ENCODE results near the gene VPS37C. TPM values are rescaled to one million over a fixed set of nuclear protein-coding genes. Genes with fewer than 3 reads are reported as not detected.
"Not testable (repeated sequence)": the region's sequence is repeated elsewhere in the genome, so short reads cannot be mapped to it uniquely, and the experiment has no call there.

VPS37C gene
- total RNA-seq, 1 donor from 2014 or later, result 9.9 TPM

DNA sequence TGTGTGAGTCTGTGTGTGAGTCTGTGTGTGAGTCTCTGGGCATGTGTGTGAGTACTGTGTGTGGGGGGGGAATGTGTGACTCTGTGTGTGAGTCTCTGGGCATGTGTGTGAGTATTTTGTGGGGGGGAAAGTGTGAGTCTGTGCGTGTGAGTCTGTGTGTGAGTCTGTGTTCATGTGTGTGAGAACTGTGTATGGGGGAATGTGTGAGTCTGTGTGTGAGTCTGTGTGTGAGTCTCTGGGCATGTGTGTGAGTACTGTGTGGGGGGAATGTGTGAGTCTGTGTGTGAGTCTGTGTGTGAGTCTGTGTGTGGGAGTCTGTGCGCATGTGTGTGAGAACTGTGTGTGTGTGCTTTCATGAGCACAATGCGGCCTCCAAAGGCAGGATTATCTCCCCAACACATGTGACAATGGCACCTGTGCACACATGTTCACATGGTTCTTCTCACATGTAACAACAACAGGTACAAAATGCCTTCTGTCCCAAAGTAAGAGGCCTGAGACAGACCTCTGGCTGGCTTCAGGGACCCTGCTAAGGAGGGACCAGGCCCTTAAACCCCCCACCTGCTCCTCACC, 57.3 kb downstream of the VPS37C start:
- Mint-ChIP-seq H3K9me3 (no peaks in the 10 kb centered on the region), H3K27me3 (ENCODE audit: insufficient read depth, low read depth) (peaks cover 3% of the 10 kb centered on the region), H3K36me3 (no peaks in the 10 kb centered on the region), H3K4me3 (no peak overlapping the region), H3K27ac (peak overlapping the region; percentile 29), H3K4me1 (no peaks in the 10 kb centered on the region)
- Histone ChIP-seq H3K4me1 (no peaks in the 10 kb centered on the region), H3K9me3 (ENCODE audit: low read depth) (no peaks in the 10 kb centered on the region), H3K36me3 (no peaks in the 10 kb centered on the region), H3F3A (ENCODE audit: low read depth) (peaks cover 19% of the 10 kb centered on the region), H3K27me3 (no peaks in the 10 kb centered on the region), H3K9ac (no peak overlapping the region), H3K27ac (no peak overlapping the region), H3K4me3 (no peak overlapping the region), H2AFZ (replicated peaks) (no peak overlapping the region), H4K20me1 (ENCODE audit: low read depth) (no peaks in the 10 kb centered on the region), H3K79me2 (ENCODE audit: low read depth) (no peaks in the 10 kb centered on the region), H3K4me2 (no peak overlapping the region)
- no peak for TF ChIP-seq EZH2 (IDR thresholded peaks at IDR 0.05)
- TF ChIP-seq, protein P1, sequence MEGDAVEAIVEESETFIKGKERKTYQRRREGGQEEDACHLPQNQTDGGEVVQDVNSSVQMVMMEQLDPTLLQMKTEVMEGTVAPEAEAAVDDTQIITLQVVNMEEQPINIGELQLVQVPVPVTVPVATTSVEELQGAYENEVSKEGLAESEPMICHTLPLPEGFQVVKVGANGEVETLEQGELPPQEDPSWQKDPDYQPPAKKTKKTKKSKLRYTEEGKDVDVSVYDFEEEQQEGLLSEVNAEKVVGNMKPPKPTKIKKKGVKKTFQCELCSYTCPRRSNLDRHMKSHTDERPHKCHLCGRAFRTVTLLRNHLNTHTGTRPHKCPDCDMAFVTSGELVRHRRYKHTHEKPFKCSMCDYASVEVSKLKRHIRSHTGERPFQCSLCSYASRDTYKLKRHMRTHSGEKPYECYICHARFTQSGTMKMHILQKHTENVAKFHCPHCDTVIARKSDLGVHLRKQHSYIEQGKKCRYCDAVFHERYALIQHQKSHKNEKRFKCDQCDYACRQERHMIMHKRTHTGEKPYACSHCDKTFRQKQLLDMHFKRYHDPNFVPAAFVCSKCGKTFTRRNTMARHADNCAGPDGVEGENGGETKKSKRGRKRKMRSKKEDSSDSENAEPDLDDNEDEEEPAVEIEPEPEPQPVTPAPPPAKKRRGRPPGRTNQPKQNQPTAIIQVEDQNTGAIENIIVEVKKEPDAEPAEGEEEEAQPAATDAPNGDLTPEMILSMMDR (IDR thresholded peaks at IDR 0.05), result no peak
- no peak for TF ChIP-seq EZH2phosphoT487 (IDR thresholded peaks at IDR 0.05)
- no peak for DNase-seq (ENCODE audit: low spot score)

DNA sequence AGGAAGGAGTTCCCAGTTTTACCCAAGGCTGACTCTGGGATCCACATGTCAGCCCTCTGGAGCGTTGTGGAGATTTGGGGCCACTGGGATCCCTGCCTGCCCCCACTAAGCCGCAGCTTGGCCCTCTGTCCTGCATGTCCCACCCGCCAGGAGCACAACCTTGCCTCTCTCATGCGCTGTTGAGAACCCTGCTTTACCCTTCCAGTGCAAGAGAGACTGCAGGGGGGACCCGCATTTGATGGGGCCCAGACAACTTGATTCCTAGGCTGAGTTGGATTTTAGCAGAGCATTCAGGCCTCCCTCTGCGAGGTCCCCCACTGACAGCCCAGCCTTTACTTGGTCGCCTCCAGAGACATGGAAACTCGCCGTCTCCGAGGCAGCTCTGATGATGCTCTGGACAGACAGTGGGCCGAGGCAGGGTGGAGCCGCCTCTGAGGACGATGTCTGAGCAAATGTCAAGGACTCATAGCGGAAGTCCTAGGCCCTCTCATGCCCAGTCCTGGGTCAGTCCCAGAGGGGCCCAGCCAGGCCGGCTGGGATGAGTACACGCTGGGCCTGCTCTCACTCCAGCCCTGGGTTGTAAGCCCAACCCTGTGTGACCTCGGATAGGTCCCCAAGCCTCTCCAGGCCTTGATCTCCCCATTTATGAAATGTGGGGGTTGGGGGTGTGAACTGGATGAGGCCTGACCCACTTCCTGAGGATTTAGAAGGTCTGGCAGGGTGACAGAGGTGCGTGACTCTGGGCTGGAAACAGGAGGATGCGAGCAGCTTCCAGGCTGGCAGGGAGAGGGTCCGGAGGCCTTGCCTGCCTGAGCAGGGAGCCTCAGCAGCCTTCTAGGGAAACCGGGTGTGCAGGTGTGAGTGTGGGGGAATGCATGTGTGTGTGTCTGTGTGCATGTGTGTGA, 58.3 kb downstream of the VPS37C start:
- H3K9me3 ChIP-seq (ENCODE audit: low read depth), result no peaks in the 10 kb centered on the region
- no peaks in the 10 kb centered on the region for H3K27me3 ChIP-seq
- H3K4me3 Mint-ChIP-seq, result no peak overlapping the region
- no peaks in the 10 kb centered on the region for H3K4me1 Mint-ChIP-seq
- no peak overlapping the region for H3K9ac ChIP-seq
- H3K9me3 Mint-ChIP-seq, result no peaks in the 10 kb centered on the region
- no peak for DNase-seq (ENCODE audit: low spot score)
- H3K27ac Mint-ChIP-seq, result peak overlapping the region; percentile 29
- H3K36me3 Mint-ChIP-seq, result no peaks in the 10 kb centered on the region
- H3F3A ChIP-seq (ENCODE audit: low read depth), result peaks cover 19% of the 10 kb centered on the region
- H3K36me3 ChIP-seq, result no peaks in the 10 kb centered on the region
- H3K4me1 ChIP-seq, result no peaks in the 10 kb centered on the region
- H3K4me3 ChIP-seq, result no peak overlapping the region
- no peak overlapping the region for H3K4me2 ChIP-seq
- no peak overlapping the region for H3K27ac ChIP-seq
- TF ChIP-seq, protein P1 (IDR thresholded peaks at IDR 0.05), result no peak
- TF ChIP-seq EZH2 (IDR thresholded peaks at IDR 0.05) (no peak), EZH2phosphoT487 (IDR thresholded peaks at IDR 0.05) (no peak)
- H3K27me3 Mint-ChIP-seq (ENCODE audit: insufficient read depth, low read depth), result peaks cover 3% of the 10 kb centered on the region
- no peaks in the 10 kb centered on the region for H3K79me2 ChIP-seq (ENCODE audit: low read depth)
- no peak overlapping the region for H2AFZ ChIP-seq (replicated peaks)
- H4K20me1 ChIP-seq (ENCODE audit: low read depth), result no peaks in the 10 kb centered on the region

DNA sequence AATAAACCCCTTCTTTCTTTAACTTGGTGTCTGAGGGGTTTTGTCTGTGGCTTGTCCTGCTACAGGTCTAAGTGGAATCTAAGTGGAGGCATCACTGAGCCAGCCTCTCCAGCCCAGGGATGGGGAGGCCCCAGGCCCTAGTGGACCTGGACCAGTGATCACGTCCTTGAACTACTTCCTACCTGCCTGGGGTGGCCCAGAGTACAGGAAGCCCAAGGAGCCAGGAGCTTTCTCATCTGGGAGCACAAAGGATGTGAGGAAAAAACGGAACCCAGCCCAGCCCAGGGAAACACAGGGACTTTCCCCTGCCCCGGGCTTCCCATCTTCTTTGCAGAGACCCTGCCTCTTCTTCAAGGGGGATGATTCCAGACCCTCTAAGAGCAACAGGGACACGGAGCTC, 62.4 kb downstream of the VPS37C start:
- Histone ChIP-seq H4K20me1 (ENCODE audit: low read depth) (no peaks in the 10 kb centered on the region), H3K27ac (no peak overlapping the region), H3F3A (ENCODE audit: low read depth) (peaks cover 19% of the 10 kb centered on the region), H3K4me2 (no peak overlapping the region), H3K4me1 (no peaks in the 10 kb centered on the region), H3K4me3 (no peak overlapping the region), H3K79me2 (ENCODE audit: low read depth) (no peaks in the 10 kb centered on the region), H2AFZ (replicated peaks) (no peak overlapping the region), H3K36me3 (no peaks in the 10 kb centered on the region), H3K9ac (no peak overlapping the region), H3K27me3 (no peaks in the 10 kb centered on the region), H3K9me3 (ENCODE audit: low read depth) (no peaks in the 10 kb centered on the region)
- H3K9me3 Mint-ChIP-seq, result peaks cover 4% of the 10 kb centered on the region
- H3K4me3 Mint-ChIP-seq, result no peak overlapping the region
- DNase-seq (ENCODE audit: low spot score), result no peak
- H3K27ac Mint-ChIP-seq, result no peak overlapping the region
- H3K27me3 Mint-ChIP-seq (ENCODE audit: insufficient read depth, low read depth), result no peaks in the 10 kb centered on the region
- no peaks in the 10 kb centered on the region for H3K4me1 Mint-ChIP-seq
- no peak for TF ChIP-seq EZH2 (IDR thresholded peaks at IDR 0.05)
- no peak for TF ChIP-seq EZH2phosphoT487 (IDR thresholded peaks at IDR 0.05)
- TF ChIP-seq, protein P1 (IDR thresholded peaks at IDR 0.05), result no peak
- no peaks in the 10 kb centered on the region for H3K36me3 Mint-ChIP-seq

DNA sequence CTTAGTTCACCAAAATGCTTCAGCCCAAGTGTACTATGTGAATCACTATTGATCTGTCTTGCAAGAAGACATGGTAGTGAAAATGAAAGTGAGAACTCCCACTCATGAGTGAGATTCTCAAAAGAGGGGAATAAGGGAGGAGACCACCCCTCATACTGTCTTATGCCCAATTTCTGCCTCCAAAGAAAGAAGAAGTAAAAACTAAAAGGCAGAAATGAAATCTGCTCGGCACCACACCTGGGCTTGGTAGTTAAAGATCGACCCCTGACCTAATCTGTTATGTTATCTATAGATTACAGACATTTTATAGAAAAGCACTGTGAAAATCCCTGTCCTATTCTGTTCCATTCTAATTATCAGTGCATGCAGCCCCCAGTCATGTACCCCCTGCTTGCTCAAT, 63.0 kb downstream of the VPS37C start:
- H3K27ac ChIP-seq; DNase-seq (ENCODE audit: low spot score); H4K20me1 ChIP-seq (ENCODE audit: low read depth); H3K4me3 Mint-ChIP-seq; H3K9me3 Mint-ChIP-seq; H3K4me1 Mint-ChIP-seq; H3K4me1 ChIP-seq; H3K27me3 ChIP-seq; H3K9me3 ChIP-seq (ENCODE audit: low read depth); H3K36me3 ChIP-seq; H3K4me3 ChIP-seq; H3K36me3 Mint-ChIP-seq; H2AFZ ChIP-seq (replicated peaks); H3K9ac ChIP-seq; H3K27ac Mint-ChIP-seq; H3K4me2 ChIP-seq; H3K27me3 Mint-ChIP-seq (ENCODE audit: insufficient read depth, low read depth); H3K79me2 ChIP-seq (ENCODE audit: low read depth): not testable (repeated sequence)
- peaks cover 19% of the 10 kb centered on the region for H3F3A ChIP-seq (ENCODE audit: low read depth)
